Measurements from ENCODE around the gene BRI3.
A peak's percentile ranks its signal among the peaks of the same experiment; 100 is the strongest.

Gene BRI3

DNA sequence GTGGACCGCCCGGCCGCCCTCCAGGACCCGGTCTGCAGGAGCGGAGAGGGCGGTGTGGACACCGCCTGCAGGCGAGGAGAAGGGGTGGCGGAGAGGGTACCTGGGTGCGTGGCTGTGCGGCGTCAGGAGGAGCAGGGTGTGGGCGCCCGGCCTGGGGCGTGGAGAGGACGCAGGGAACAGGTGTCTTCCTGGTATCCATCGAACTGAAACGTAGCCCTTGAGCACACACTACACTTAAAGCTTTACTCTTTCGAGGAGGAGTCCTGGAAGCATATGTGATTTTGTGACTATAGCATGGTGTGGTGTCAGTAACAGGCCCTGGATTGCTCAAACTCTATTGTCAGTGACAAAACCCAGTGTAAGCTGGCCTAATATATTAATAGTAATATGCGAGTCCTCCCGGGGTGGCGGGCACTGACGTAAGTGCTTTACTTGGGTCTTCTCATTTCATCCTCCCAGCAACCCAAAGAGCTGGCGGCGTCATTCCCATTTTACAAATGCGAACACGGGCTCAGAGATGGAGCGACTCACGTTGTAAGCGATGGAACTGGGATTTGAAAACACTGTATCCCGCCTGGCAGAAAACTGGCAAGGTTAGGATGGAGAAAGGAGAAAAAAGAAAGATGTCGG lies 28.9 kb upstream of the BRI3 start:
- no peak for DNase-seq (ENCODE audit: low read depth)

DNA sequence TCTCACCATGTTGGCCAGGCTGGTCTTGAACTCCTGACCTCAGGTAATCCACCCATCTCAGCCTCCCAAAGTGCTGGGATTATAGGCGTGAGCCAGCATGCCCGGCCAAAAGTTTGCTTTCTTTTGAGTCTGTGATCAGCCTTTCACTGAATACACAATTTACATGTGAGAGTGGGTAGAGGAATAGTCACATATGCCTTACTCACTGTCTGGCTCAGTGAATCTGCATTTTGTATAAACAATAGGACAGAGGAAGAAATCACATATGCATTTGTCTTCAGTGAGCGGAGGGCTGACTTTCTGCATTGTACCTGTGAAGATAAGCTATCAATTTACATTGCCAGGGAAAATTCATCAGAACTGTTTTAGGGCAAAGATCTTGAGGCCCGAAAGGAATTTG lies 27.0 kb upstream of the BRI3 start:
- no peak for DNase-seq (ENCODE audit: low read depth)

DNA sequence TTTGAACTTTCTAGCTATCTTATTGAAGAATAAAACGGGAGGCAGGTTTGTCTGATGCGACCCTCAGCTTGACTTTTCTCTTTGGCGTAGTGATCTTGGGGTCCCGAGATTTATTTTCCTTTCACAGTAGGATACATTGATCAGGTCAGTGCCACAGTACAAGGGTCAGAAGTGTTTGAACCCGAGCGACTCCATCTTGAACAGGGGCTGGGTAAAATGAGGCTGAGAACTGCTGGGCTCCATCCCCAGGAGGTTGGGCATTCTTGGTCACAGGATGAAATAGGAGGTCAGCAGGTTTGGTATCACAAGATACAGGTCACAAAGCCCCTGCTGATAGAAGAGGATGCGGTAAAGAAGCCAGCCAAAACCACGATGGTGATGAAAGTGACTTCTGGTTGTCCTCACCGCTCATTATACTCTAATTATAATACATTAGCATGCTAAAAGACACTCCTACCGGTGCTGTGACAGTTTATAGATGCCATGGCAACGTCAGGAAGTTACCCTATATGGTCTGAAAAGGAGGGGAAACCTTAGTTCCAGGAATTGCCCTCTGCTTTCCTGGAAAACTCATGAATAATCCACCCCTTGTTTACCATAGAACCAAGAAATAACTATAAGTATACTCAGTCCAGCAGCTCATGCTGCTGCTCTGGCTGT lies 26.4 kb upstream of the BRI3 start:
- no peak for DNase-seq (ENCODE audit: low read depth)

DNA sequence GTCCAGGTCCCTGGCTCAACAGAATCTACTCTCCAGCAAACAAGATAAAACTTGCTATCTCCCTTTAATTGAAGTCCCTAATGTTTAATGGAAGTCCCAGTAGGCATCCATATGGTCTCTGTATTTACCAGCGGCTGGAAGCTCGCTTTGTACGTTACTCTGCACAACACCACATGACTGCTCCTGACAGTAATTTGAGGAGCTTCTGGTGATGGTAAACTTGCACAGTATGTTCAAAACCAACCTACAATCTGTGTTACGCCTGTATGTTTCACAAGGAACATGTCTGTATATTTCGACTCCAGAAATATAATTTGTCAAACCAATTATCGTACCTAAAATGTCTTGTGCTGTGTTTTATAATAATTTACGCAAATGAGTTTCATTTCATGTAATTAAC lies 25.1 kb upstream of the BRI3 start:
- no peak for DNase-seq (ENCODE audit: low read depth)

DNA sequence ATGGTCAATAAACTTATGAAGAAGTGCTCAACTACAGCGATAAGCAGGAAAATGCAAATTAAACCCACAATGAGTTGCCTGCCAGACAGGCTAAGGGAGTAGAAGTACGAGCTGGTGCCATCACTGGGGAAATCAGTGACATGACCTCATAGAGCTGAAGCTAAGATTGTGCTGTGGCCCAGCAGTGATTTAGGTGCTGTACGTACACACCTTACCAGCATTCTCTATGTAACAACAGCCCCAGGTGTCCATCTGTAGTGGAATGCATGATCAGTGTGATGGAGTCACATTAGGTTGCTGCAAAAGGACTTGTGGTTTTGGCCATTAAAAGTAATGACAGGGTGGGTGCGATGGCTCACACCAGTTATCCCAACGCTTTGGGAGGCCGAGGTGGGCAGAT lies 23.8 kb upstream of the BRI3 start:
- DNase-seq (ENCODE audit: low read depth) = no peak

DNA sequence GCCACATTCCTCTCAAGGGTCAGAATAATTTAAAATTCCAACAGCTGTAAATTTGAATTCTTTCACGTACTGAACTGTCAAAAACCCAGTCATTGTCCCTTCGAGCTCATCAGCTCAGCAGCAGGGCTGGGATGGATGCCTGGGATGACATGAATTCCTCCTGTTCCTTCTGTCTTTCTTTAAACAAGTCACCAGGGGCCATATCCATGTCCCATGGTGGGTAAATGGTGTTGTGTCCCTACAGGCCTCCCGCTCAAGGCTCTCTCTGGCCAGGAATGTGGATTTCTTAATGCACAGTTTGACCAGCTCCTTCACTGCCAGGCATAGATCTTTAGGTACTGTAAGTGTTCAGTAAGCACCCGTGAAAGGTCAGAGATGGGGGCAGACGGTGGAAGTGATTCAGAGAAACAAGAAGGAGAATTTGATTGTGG lies 15.6 kb upstream of the BRI3 start:
- no peak for DNase-seq (ENCODE audit: low read depth)

DNA sequence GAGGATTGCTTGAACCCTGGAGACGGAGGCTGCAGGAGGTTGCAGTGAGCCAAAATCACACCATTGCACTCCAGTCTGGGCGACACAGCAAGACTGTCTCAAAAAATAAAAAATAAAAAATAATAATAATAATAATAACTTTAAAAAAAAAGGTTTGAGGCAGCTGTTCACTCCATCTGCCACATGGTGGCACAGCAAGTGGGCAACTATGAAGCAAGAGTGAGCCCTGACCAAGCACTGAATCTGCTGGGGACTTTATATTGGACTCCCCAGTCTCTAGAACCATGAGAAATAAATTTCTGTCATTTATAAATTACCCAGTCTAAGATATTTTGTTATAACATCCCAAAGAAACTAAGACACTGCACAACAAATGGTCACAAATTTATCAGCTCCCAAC lies 14.6 kb upstream of the BRI3 start:
- DNase-seq (ENCODE audit: low read depth) = no peak

DNA sequence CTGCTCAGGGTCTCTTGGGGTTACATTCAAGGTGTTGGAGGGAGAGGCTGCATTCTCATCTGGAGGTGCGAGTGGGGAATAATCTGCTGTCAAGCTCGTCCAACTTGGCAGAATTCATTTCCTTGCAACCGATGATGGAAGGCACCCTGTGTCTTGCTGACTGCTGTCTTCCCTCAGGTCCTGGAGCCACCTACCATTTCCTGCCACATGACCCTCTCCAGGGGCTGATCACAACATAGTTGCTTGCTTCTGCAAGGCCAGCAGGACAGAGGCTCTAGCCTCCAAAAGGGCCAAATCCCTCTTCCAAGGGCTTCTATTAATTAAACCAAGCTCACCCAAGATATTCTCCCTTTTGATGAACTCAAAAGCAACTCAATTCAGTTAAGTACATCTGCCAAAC lies 14.2 kb upstream of the BRI3 start:
- DNase-seq (ENCODE audit: low read depth) = no peak

DNA sequence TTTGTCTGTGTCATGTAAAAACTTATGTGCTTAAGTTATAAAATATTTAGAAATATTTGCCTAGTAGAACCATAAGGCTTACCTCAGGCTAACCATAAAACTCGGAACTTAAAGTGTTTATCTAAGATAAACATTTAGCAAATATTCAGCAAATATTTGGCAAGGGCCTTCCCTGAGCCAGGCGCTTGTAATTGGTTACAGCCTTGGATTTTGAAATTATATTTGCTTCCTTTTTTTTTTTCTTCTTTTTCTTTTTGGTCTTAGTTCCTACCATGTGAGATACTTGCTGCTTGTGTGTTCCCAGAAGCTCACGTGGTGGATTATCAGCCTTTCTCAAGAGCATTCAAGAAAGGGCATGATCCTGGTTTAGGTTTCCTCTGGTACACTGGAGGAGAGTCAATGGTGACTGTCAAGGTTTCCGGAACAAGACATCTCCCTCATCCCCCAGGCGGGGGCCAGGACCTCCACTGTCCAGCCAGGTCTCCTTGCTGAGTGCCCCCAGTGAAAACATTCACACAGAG lies 5.2 kb upstream of the BRI3 start:
- no peak for DNase-seq (ENCODE audit: low read depth)

DNA sequence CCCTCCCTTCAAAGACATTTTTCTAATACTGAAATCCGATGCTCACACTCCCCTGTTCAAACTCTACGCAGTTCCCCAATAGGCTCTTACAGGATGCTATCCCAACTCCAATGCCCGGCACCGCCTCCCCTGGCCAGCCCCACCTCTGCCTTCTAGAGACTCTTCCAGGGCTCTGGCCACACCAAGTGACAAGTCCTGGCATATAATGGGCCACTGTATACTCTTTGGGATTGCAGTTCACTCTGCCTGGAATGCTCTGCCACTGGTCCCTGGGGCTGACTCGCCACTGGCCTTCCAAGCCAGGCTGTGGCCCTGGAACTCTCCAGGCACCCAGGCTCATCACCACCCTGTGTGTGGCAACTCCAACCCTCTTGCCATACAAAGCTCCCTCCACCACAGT lies 3.1 kb upstream of the BRI3 start:
- DNase-seq (ENCODE audit: low read depth) = no peak

DNA sequence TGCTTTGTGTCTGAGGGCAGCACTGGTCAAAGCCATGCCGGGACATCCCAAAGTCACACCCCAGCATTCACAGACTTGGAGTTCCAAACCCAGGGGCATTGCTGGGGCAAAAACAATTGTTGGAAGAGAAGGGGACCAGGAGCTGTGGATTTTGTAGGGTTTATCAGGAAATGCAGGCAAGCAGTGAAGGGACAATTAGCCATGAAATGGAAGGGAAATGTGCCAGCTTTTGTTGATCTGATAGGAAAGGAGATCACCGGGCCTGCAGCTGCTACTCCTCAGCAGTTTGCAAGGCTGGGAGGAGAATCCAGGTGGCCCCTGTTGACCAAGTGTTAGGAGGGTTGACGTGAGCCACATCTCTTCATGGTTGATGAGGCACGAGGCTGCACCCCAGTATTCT lies 2.5 kb upstream of the BRI3 start:
- DNase-seq (ENCODE audit: low read depth) = no peak

DNA sequence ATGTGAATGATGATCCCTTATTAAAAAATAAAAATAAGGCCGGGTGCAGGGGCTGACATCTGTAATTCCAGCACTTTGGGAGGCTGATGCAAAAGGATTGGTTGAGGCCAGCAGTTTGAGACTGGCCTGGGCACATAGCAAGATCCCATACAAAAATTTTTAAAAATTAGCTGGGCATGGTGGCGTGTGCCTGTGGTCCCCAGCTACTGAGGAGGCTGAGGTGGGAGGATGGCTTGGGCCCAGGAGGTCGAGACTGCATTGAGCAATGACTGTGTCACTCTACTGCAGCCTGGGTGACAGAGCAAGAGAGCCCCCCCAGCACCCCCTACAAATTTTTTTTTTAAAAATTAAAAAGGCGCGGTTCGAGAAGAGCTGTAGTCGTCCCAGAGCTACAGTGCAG lies 1.2 kb upstream of the BRI3 start:
- DNase-seq (ENCODE audit: low read depth) = no peak

DNA sequence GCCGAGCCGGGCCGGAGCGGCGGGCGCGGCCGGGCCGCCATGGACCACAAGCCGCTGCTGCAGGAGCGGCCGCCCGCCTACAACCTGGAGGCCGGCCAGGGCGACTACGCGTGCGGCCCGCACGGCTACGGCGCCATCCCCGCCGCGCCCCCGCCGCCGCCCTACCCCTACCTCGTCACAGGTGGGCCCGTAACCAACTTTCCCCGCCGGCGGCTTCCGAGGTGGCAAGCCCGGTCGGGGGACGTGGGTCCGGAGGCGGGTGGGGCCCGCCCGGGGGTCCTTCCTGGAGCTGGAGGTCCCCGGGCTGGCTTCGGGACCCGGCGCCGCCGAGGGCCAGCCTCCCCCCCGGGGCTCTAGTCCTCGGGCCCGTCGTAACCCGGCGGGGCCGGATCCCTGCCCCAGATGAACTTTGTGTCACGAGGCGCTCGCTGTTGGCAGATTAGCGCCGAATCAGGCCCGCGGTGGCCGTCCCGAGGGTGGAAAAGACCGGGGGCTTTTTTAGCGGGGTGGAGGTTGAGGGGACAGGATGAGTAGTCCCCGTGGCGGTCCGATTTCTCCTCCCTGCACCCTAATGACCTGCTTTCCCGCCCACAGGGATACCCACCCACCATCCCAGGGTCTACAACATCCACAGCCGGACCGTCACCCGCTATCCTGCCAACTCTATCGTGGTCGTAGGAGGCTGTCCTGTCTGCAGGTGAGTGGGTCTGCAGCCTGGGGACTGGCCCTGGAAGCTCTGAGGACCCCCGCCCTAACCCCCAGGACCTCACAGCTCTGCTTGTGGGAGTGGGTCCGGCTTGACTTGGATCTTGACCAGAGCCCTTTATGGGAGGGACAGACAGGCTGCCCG lies 496 bp downstream of the BRI3 start:
- no peak for DNase-seq (ENCODE audit: low read depth)

DNA sequence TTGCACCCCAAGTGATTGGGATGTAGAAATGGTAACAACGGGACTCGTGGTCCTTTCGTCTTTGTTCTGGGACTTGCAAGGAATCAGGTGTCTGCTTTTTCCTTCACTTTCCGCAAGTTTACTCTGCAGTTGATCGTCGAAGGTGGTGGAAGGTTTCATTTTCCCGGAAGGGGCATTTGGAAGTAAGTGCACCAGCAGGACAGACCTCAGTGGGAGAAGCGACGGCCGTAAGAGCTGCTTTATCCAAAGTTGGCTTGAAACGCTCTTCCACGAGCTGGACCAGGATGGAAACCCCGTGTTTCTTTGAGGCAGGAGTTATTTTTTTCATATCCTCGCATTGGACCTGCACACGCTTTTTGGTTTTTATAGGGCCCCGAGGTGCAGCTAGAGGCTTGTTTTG lies 1.2 kb downstream of the BRI3 start:
- DNase-seq (ENCODE audit: low read depth) = no peak

DNA sequence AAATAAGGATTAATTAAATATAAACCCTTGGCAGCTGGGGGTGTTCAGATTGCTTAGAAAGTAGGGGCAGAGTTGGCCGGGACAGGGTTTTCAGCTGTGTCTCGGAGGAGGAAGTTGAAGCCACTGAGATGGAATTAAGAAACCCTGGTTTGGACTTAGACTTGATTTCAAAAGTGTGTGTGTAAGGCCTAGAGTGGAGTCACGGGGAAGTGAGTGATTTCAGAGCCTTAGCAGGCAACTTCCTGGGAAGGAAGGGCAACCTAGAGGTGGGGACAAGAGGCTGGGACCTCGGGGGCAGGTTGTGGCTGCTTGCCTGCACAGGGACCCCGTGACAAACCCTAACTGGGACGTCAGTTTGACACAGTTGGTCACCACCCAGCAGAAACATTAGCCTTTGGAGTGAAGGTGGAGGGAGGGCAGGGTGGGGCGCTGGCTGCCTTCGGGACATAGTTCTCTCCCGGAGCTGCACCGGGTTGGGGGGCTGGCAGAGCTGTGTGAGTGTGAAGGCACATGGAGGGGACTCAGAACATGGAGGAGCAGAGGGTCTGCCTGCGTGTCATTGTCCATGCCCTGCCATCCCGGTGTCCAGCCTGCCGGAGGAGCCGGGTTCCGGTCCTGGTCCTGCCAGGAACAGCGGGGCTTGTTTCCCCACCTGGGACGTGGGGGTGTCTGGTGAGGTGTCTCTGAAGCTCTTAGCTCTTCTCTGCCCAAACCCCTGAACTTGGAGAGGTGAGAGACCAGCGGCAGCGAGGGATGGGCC lies 1.8 kb downstream of the BRI3 start:
- peak; percentile 51 for DNase-seq (ENCODE audit: low read depth)

DNA sequence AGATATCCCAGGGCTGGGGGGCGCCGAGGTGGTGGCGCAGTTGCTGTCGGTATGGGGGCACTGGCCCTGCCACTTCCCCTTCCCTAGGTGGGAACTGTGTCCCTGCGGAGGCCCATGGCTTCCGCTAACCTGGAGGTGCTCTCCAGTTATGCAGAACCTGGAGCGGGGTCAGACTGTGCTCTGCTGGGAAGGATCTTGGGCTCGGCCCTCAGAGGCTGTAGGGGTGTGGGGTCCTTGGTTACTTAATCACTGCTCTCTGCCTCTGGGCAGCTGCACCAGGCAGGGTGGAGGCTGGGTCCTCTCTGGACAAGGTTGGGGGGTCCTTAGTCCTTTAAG lies 2.4 kb downstream of the BRI3 start:
- DNase-seq (ENCODE audit: low read depth) = no peak

DNA sequence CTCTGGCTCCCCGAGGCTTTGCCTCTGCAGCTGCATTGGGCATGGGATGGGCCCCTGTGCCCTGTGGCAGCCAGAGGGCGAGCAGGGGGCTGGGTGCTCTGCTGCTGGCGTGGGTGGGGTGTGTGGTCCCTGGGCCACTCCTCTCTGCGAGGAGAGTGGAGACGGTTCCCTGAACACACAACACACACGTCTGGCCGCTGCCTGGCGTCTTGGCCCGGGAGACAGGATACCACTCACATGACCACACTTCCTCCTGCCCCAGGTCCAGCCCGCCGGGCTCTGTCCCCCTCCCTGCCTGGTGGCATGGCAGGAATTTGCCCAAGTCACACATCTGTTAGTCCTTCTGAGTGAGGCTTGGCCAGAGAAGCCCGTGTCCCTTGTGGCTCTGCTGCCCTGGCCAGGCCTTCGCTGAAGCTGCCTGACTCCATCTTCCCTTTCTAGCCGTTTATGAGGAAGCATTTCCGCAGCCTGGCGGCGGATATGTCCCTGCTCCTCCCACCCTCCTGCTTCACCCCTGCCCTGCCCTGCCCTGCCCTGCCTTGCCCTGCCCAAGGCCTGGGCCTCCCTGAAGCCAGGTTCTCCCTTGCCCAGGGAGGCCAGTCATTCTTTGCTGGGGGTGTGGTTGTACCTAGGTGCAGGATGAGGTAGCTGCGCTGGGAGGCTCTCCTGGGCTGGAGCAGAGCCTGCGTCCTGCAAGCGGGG lies 3.0 kb downstream of the BRI3 start:
- DNase-seq (ENCODE audit: low read depth) = peak; percentile 87

DNA sequence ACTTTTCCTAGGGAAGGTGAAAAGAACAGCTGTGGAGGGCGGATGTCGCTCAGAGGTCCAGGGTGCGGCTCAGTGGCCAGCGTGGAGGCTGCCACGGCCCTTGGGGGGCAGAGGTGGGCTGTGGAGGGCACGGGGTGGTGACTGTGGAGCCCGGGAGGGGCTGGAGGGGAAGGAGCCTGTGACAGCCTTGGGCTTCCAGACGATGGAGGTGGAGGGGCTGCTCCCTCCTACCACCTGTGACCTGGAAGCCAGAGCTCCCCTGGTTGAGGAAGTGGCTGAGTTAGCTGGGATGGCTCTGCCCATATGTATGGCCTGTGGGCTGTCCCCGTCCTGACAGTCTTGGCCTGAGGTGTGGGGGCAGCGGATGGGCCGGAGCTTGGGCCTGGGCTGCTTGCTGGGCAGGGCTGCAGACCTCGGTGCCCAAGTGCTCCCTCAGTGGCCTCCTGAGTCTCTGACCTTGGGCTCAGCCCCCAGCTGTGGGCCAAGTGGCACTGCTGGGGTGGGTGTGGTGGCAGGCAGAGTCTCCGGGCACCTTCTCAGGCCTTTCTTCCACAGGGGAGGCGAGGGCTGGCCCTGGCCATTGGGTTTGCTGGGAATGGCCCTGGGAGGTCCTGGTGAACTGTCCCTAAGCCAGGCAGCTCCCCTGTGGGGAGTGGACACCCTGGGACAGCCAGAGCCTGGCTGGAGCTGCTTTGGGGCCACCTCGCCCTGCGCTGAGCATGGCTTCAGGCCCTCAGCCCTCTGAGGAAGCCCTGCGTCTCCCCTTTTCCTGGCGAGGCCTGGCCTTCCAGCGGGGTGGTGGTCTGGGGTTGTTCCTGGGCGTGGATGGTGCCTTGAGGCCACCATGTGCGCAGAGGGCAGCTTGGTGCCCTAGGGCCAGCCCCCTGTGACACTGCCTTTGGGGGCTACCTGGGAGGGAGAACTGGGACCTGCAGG lies 3.9 kb downstream of the BRI3 start:
- DNase-seq (ENCODE audit: low read depth) = no peak

DNA sequence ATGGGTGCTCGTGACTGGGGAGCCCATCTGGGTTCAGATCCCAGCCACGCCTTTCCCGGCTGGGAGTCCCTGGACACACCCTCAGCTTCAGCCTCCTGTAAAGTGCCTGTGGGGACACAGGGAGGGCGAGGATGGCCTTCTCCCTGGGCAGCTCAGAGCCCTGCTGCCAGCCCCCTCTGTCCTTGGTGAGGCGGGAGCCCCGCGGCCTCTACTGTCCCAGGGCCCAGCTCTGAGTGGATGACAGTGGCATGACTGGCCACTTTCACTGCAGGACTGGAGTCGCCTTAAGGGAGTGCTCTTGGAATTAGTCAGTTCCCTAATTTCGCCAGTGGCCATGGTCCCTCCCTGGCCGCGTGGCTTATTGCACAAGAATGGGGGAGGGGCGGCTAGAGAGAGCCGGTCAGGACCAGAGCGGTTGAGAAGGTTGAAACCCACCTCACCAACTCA lies 4.6 kb downstream of the BRI3 start:
- peak; percentile 61 for DNase-seq (ENCODE audit: low read depth)

DNA sequence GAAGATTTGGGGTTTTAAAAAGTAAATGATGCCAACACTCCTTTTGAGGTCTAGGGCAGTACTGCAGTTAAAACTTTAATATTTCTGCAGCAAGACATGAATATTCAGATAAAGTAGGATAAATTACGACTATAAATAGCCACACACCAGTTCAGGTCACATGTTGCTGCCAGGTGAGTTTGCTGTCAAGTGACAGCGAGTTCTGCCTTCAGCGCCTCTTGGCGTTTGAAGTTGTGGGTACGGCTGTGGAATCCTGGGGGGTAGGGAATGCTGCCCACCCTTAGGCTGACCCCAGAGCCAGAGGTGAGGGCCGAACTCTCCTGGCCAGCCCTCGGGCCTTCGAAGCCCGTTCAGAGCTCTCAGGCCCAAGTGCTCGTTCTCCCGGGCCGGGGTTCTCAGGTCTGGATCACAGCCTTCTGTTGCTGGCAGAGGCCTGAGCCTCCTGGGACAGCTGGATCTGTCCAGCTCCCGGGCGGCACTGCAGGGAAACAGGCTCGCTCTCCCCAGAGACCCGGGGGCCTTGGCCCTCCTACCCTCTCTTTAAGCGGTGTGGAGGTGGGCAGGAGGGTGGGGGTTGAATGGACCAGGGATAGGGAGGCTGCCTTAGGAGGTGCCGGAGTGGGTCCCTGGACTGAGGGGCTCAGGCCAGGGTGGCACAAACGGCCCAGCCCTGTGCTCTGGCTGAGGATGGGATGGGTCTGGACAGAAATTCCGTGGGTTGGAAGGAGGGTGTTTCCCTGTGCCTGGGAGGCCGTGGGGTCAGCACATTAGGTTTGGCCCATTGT lies 5.4 kb downstream of the BRI3 start:
- no peak for DNase-seq (ENCODE audit: low read depth)

Measured in GM04504 (cell line).